ENCODE results near the gene HOMER2.

DNA sequence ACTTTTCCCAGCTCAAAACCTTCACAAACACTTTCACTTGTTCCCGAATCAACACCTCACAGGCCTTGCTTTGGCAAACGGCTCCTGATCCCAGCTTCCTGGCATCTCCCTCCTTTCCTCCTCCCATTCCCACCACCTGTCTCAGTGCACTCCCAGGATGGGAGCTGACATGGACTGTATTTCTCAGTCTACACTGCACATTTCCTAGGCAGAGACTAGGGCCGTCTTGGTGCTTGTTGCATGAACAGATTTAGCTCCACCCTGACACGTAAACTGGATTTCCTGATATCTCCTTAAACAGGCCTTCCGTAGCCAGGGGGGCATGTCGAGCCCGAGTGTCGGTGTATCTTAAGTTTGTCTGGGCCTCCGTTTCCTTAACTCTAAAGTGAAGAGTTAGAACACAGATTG is 143.9 kb downstream of the HOMER2 start:
- TF ChIP-seq, protein P1, sequence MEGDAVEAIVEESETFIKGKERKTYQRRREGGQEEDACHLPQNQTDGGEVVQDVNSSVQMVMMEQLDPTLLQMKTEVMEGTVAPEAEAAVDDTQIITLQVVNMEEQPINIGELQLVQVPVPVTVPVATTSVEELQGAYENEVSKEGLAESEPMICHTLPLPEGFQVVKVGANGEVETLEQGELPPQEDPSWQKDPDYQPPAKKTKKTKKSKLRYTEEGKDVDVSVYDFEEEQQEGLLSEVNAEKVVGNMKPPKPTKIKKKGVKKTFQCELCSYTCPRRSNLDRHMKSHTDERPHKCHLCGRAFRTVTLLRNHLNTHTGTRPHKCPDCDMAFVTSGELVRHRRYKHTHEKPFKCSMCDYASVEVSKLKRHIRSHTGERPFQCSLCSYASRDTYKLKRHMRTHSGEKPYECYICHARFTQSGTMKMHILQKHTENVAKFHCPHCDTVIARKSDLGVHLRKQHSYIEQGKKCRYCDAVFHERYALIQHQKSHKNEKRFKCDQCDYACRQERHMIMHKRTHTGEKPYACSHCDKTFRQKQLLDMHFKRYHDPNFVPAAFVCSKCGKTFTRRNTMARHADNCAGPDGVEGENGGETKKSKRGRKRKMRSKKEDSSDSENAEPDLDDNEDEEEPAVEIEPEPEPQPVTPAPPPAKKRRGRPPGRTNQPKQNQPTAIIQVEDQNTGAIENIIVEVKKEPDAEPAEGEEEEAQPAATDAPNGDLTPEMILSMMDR (conservative IDR thresholded peaks at IDR 0.05) = no peak
- no peak for TF ChIP-seq ZFX (IDR thresholded peaks at IDR 0.05)

Measured in C4-2B (cell line).